Activated T-helper 2 cell treated with anti-CD3 and anti-CD28 coated beads, Interferon-gamma antibody, Interleukin-2, Interleukin-4, amounts not matched to agents 10 μg/mL and 5 μg/mL and 100 μg/mL, durations not matched to agents 14 hours and 24 hours and 36 hours (primary cell): Measurements from ENCODE around the gene ELOVL3. TPM values are rescaled to one million over a fixed set of nuclear protein-coding genes. Genes with fewer than 3 reads are reported as not detected.

Experiments used
- DNase-seq: peaks from one replicate; pipeline ENCODE4 v3.0.0; 2021; ENCODE audit warnings: low spot score
- H3K27ac Mint-ChIP-seq: one replicate; pipeline ENCODE4 v1.8.0; 2021; ENCODE audit warnings: mixed read lengths
- H3K27me3 Mint-ChIP-seq: one replicate; pipeline ENCODE4 v1.8.0; 2021; ENCODE audit warnings: low read depth, mixed read lengths
- H3K36me3 Mint-ChIP-seq: one replicate; pipeline ENCODE4 v1.8.0; 2021; ENCODE audit warnings: low read depth, mixed read lengths
- H3K4me1 Mint-ChIP-seq: one replicate; pipeline ENCODE4 v1.8.0; 2021; ENCODE audit warnings: low read depth, mixed read lengths
- H3K4me3 Mint-ChIP-seq: one replicate; pipeline ENCODE4 v1.8.0; 2021; ENCODE audit warnings: low read depth, mild to moderate bottlenecking, moderate library complexity, mixed read lengths
- H3K9me3 Mint-ChIP-seq: one replicate; pipeline ENCODE4 v1.8.0; 2021; ENCODE audit warnings: mixed read lengths
- intact Hi-C: fragments of 100-400 bp; cut with micrococcal nuclease; formaldehyde crosslinking; loops from one replicate; pipeline ENCODE4 v1.15.1; 2023
- total RNA-seq: library from RNA; stranded (reverse); gene quantifications from 2 replicates; pipeline ENCODE4 v1.2.3, GENCODE V29; 2022

Gene ELOVL3
- total RNA-seq, 1 donor from 2014 or later: not detected

- Mint-ChIP-seq H3K27ac (peak overlapping the region; percentile 78), H3K4me3 (no peak overlapping the region), H3K27me3 (no peaks in the 10 kb centered on the region), H3K36me3 (peaks cover 28% of the 10 kb centered on the region), H3K4me1 (peaks cover 31% of the 10 kb centered on the region), H3K9me3 (no peaks in the 10 kb centered on the region)
- no peak for DNase-seq
- intact Hi-C loops: loop anchor here (1.0 to 5.0 kb wide), 2 partner anchors 15 to 34 kb away; no protein-coding TSS in a partner anchor
Measured at GRCh38 chr10:102268375-102268888, 42.3 kb downstream of the ELOVL3 start.

GRCh38 chr10:102269017-102269416 is 42.9 kb downstream of the ELOVL3 start:
- Mint-ChIP-seq H3K36me3 (peaks cover 31% of the 10 kb centered on the region), H3K4me1 (peaks cover 33% of the 10 kb centered on the region), H3K27ac (peak overlapping the region; percentile 78), H3K4me3 (no peak overlapping the region), H3K9me3 (no peaks in the 10 kb centered on the region), H3K27me3 (no peaks in the 10 kb centered on the region)
- DNase-seq: no peak
- intact Hi-C loops: loop anchor here (5.0 kb wide), 1 partner anchor 33 kb away; no protein-coding TSS in a partner anchor

- Mint-ChIP-seq H3K36me3 (peaks cover 15% of the 10 kb centered on the region), H3K27me3 (no peaks in the 10 kb centered on the region), H3K27ac (no peak overlapping the region), H3K4me3 (no peak overlapping the region), H3K4me1 (peaks cover 7% of the 10 kb centered on the region), H3K9me3 (no peaks in the 10 kb centered on the region)
- DNase-seq: no peak
- intact Hi-C loops: no loop called here
Measured at GRCh38 chr10:102274062-102274461, 48.0 kb downstream of the ELOVL3 start.

GRCh38 chr10:102275343-102275742 is 49.2 kb downstream of the ELOVL3 start:
- intact Hi-C loops: no loop called here
- H3K27me3 Mint-ChIP-seq: no peaks in the 10 kb centered on the region
- H3K27ac Mint-ChIP-seq: no peak overlapping the region
- peaks cover 14% of the 10 kb centered on the region for H3K4me1 Mint-ChIP-seq
- H3K9me3 Mint-ChIP-seq: no peaks in the 10 kb centered on the region
- H3K36me3 Mint-ChIP-seq: peaks cover 12% of the 10 kb centered on the region
- H3K4me3 Mint-ChIP-seq: no peak overlapping the region
- no peak for DNase-seq

GRCh38 chr10:102279104-102279503 is 53.0 kb downstream of the ELOVL3 start:
- Mint-ChIP-seq H3K4me1 (peaks cover 39% of the 10 kb centered on the region), H3K27ac (no peak overlapping the region), H3K36me3 (peaks cover 17% of the 10 kb centered on the region), H3K27me3 (no peaks in the 10 kb centered on the region), H3K4me3 (no peak overlapping the region), H3K9me3 (no peaks in the 10 kb centered on the region)
- intact Hi-C loops: no loop called here
- DNase-seq: no peak

Other genes with a start within 250 kb of the ELOVL3 start
- gene ARMH3, start 170.1 kb upstream of the ELOVL3 start, total RNA-seq: 19.1 and 25.5 TPM in 2 replicates
- 25.4 and 25.5 TPM in 2 replicates for gene HPS6, start 160.9 kb upstream of the ELOVL3 start, total RNA-seq
- 71.8 and 74.8 TPM in 2 replicates for gene LDB1, start 105.9 kb upstream of the ELOVL3 start, total RNA-seq
- 91.3 and 94.1 TPM in 2 replicates for gene PPRC1, start 93.3 kb upstream of the ELOVL3 start, total RNA-seq
- gene NOLC1, start 73.9 kb upstream of the ELOVL3 start, total RNA-seq: 195 and 196 TPM in 2 replicates
- 0.30 and 0.46 TPM in 2 replicates for gene PITX3, start 15.2 kb downstream of the ELOVL3 start, total RNA-seq
- 47.9 and 49.2 TPM in 2 replicates for gene GBF1, start 19.2 kb downstream of the ELOVL3 start, total RNA-seq
- gene NFKB2, start 169.4 kb downstream of the ELOVL3 start, total RNA-seq: 310 and 323 TPM in 2 replicates
- gene PSD, start 192.5 kb downstream of the ELOVL3 start, total RNA-seq: 10.6 and 13.4 TPM in 2 replicates
- 14.8 and 15.1 TPM in 2 replicates for gene FBXL15, start 194.5 kb downstream of the ELOVL3 start, total RNA-seq
- gene CUEDC2, start 206.3 kb downstream of the ELOVL3 start, total RNA-seq: 60.7 and 67.5 TPM in 2 replicates
- 0.32 TPM in 1 of 2 replicates, not detected in the other for gene C10orf95, start 225.2 kb downstream of the ELOVL3 start, total RNA-seq